ENCODE data around the gene CPNE1.

DNA sequence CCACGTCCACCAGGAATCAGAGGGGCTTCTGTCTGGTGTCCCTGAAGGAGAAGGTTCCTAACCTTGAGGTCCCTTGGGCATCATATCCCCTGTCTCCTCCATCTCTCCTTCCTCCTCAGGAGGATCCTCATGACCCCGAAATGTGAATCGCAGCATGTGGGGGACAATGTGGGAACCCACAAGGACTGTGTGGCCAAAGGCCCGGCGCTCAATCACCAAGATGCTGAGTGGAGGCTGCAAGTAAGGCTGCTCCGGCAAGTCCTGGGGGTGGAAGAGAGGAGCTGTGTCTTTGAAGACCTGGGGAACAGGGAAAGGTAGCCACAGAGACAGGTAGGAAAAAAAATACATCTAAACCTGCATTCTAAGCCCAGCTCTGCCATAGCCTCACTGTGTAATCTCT, 85.5 kb downstream of the CPNE1 start:
- TF ChIP-seq, protein P1, sequence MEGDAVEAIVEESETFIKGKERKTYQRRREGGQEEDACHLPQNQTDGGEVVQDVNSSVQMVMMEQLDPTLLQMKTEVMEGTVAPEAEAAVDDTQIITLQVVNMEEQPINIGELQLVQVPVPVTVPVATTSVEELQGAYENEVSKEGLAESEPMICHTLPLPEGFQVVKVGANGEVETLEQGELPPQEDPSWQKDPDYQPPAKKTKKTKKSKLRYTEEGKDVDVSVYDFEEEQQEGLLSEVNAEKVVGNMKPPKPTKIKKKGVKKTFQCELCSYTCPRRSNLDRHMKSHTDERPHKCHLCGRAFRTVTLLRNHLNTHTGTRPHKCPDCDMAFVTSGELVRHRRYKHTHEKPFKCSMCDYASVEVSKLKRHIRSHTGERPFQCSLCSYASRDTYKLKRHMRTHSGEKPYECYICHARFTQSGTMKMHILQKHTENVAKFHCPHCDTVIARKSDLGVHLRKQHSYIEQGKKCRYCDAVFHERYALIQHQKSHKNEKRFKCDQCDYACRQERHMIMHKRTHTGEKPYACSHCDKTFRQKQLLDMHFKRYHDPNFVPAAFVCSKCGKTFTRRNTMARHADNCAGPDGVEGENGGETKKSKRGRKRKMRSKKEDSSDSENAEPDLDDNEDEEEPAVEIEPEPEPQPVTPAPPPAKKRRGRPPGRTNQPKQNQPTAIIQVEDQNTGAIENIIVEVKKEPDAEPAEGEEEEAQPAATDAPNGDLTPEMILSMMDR (conservative IDR thresholded peaks at IDR 0.05; ENCODE audit: low read depth, low read length), result no peak
- no peak for TF ChIP-seq EZH2phosphoT487 (IDR thresholded peaks at IDR 0.05; ENCODE audit: borderline replicate concordance, low read length)
- no peak for TF ChIP-seq EZH2 (IDR thresholded peaks at IDR 0.05; ENCODE audit: low read length, unreplicated experiment)
